Measurements from ENCODE around the gene CXCL16. TPM values are rescaled to one million over a fixed set of nuclear protein-coding genes. Genes with fewer than 3 reads are reported as not detected.

The CXCL16 gene
- polyA plus RNA-seq (ENCODE audit: insufficient read length in 4 of 4), result 10 to 100 TPM in 3 of 4 donors, 1 to 10 TPM in 1; 7.6 to 14.1 (median 11.9) TPM

- no peak for DNase-seq (ENCODE audit: low read depth in 4 of 4, low spot score in 3 of 4)
These were observed at the start of gene CXCL16, which contains the start of gene ZMYND15 for GRCh38 chr17:4739122-4740024. Gene CXCL16 (minus strand): TSS chr17:4739928. CDS start chr17:4739339, 589 bp downstream. Gene ZMYND15 (plus strand): TSS chr17:4739833. CDS start chr17:4740549, 716 bp downstream.

GRCh38 chr17:4788807-4789700, 49.3 kb upstream of the CXCL16 start, which contains the start of gene GLTPD2:
Gene GLTPD2 (plus strand): TSS chr17:4788964. CDS start chr17:4789012, 48 bp downstream.
- DNase-seq (ENCODE audit: low read depth in 4 of 4, low spot score in 3 of 4), result no peak

GRCh38 chr17:4788159-4788806, 48.6 kb upstream of the CXCL16 start:
- DNase-seq (ENCODE audit: low read depth in 4 of 4, low spot score in 3 of 4), result no peak

- DNase-seq (ENCODE audit: low read depth in 4 of 4, low spot score in 3 of 4), result no peak
These were observed 46.8 kb upstream of the CXCL16 start for GRCh38 chr17:4786516-4786915.

- no peak for DNase-seq (ENCODE audit: low read depth in 4 of 4, low spot score in 3 of 4)
These were observed 46.4 kb upstream of the CXCL16 start, which contains the start of gene VMO1 for GRCh38 chr17:4786106-4786511. Gene VMO1 (minus strand): TSS chr17:4786364. CDS start chr17:4786352, 12 bp downstream.

GRCh38 chr17:4785311-4786105, 45.8 kb upstream of the CXCL16 start:
- no peak for DNase-seq (ENCODE audit: low read depth in 4 of 4, low spot score in 3 of 4)

GRCh38 chr17:4782652-4783051, 42.9 kb upstream of the CXCL16 start:
- DNase-seq (ENCODE audit: low read depth in 4 of 4, low spot score in 3 of 4), result no peak

- no peak for DNase-seq (ENCODE audit: low read depth in 4 of 4, low spot score in 3 of 4)
These were observed 40.7 kb upstream of the CXCL16 start for GRCh38 chr17:4780325-4780955.

- no peak for DNase-seq (ENCODE audit: low read depth in 4 of 4, low spot score in 3 of 4)
These were observed 38.4 kb upstream of the CXCL16 start for GRCh38 chr17:4777969-4778760.

- DNase-seq (ENCODE audit: low read depth in 4 of 4, low spot score in 3 of 4), result no peak
These were observed 32.5 kb upstream of the CXCL16 start for GRCh38 chr17:4772235-4772613.

GRCh38 chr17:4771519-4772234, 31.9 kb upstream of the CXCL16 start, which contains the start of gene TM4SF5:
Gene TM4SF5 (plus strand): TSS chr17:4771886. CDS start chr17:4771923, 37 bp downstream.
- DNase-seq (ENCODE audit: low read depth in 4 of 4, low spot score in 3 of 4), result no peak

GRCh38 chr17:4769628-4770027, 29.9 kb upstream of the CXCL16 start:
- no peak for DNase-seq (ENCODE audit: low read depth in 4 of 4, low spot score in 3 of 4)

GRCh38 chr17:4768298-4768697, 28.6 kb upstream of the CXCL16 start:
- DNase-seq (ENCODE audit: low read depth in 4 of 4, low spot score in 3 of 4), result no peak

GRCh38 chr17:4766723-4767122, 27.0 kb upstream of the CXCL16 start:
- DNase-seq (ENCODE audit: low read depth in 4 of 4, low spot score in 3 of 4), result no peak

- no peak for DNase-seq (ENCODE audit: low read depth in 4 of 4, low spot score in 3 of 4)
These were observed 26.5 kb upstream of the CXCL16 start for GRCh38 chr17:4766201-4766600.

- no peak for DNase-seq (ENCODE audit: low read depth in 4 of 4, low spot score in 3 of 4)
These were observed 24.9 kb upstream of the CXCL16 start for GRCh38 chr17:4764595-4764994.

- no peak for DNase-seq (ENCODE audit: low read depth in 4 of 4, low spot score in 3 of 4)
These were observed 20.1 kb upstream of the CXCL16 start for GRCh38 chr17:4759776-4760236.
